ENCODE measurements around the gene MED20.

DNA sequence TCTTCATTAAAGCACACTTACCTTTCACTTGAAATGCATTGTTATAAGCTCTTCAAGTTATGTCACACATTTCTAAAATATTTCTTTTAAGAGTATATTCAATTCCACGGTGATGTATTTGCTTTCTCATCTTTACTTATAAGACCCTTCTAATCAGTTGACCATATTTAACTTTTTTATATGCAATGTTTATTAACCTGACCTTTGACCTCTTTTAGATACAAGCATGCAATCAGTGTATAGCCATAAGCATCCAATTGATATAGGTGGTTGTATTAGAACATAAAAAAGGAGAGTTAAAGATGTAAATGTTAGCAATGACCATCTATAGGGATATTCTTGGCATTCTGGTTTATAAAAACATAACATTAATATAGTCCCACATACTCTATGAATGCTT, 35.0 kb downstream of the MED20 start:
- no peak for TF ChIP-seq POLR2A (IDR thresholded peaks at IDR 0.05)
- TF ChIP-seq, protein P1, sequence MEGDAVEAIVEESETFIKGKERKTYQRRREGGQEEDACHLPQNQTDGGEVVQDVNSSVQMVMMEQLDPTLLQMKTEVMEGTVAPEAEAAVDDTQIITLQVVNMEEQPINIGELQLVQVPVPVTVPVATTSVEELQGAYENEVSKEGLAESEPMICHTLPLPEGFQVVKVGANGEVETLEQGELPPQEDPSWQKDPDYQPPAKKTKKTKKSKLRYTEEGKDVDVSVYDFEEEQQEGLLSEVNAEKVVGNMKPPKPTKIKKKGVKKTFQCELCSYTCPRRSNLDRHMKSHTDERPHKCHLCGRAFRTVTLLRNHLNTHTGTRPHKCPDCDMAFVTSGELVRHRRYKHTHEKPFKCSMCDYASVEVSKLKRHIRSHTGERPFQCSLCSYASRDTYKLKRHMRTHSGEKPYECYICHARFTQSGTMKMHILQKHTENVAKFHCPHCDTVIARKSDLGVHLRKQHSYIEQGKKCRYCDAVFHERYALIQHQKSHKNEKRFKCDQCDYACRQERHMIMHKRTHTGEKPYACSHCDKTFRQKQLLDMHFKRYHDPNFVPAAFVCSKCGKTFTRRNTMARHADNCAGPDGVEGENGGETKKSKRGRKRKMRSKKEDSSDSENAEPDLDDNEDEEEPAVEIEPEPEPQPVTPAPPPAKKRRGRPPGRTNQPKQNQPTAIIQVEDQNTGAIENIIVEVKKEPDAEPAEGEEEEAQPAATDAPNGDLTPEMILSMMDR (IDR thresholded peaks at IDR 0.05) = no peak

Measured in heart left ventricle (tissue), 13 donors.